Right ventricle myocardium inferior (tissue), 1 donor: Measurements from ENCODE around the gene PXN. TPM values are rescaled to one million over a fixed set of nuclear protein-coding genes. Genes with fewer than 3 reads are reported as not detected.
"Not testable (repeated sequence)": the region's sequence is repeated elsewhere in the genome, so short reads cannot be mapped to it uniquely, and the experiment has no call there.

Source experiments
- ATAC-seq: fragments of 200-7000 bp; cut with Tn5 transposase; one replicate; pipeline ENCODE4 v1.9.1; 2020; ENCODE audit warnings: mild to moderate bottlenecking, moderate library complexity
- DNase-seq: peaks from one replicate; pipeline ENCODE4 v3.0.0; 2021; ENCODE audit errors: missing footprints
- intact Hi-C: fragments of 100-400 bp; cut with DNase I; formaldehyde crosslinking; loops from one replicate; pipeline ENCODE4 v1.11.0; 2022
- total RNA-seq: library from RNA; stranded (reverse); fragmentation: NEBNext Ultra II Directional; extraction: Animal tissue kit (Norgen Biotek cat#: 25700); gene quantifications from one replicate; pipeline ENCODE4 v1.2.1, GENCODE V29; 2021
- donor health status: DM: no; HTN: yes; CAD: no; lungs with severe emphysema.

PXN gene
- total RNA-seq, 1 donor from 2014 or later, result 63.7 TPM

- no peak for DNase-seq
- ATAC-seq, result no peak
- intact Hi-C loops, result no loop called here
Observed at GRCh38 chr12:120247621-120248030, 17.9 kb downstream of the PXN start.

GRCh38 chr12:120247183-120247582 lies 18.3 kb downstream of the PXN start:
- no peak for DNase-seq
- ATAC-seq, result no peak
- intact Hi-C loops, result no loop called here

- ATAC-seq, intact Hi-C loops, DNase-seq: not testable (repeated sequence)
Observed at GRCh38 chr12:120246705-120247104, 18.8 kb downstream of the PXN start.

- DNase-seq, result no peak
- no peak for ATAC-seq
- intact Hi-C loops, result no loop called here
Observed at GRCh38 chr12:120242971-120243699, 22.4 kb downstream of the PXN start.

GRCh38 chr12:120242275-120242799 lies 23.2 kb downstream of the PXN start:
- ATAC-seq (peak; percentile 24), DNase-seq (no peak)
- intact Hi-C loops, result no loop called here

GRCh38 chr12:120241561-120242274 lies 23.8 kb downstream of the PXN start:
- intact Hi-C loops, result no loop called here
- peak; percentile 65 for DNase-seq
- no peak for ATAC-seq

- DNase-seq, result peak; percentile 67
- intact Hi-C loops, result no loop called here
- no peak for ATAC-seq
Observed at GRCh38 chr12:120240495-120240833, 25.1 kb downstream of the PXN start.

- no peak for ATAC-seq
Observed at GRCh38 chr12:120239776-120240494, 25.6 kb downstream of the PXN start.

GRCh38 chr12:120238839-120239445 lies 26.6 kb downstream of the PXN start:
- no peak for DNase-seq
- no peak for ATAC-seq
- intact Hi-C loops, result no loop called here

More at GRCh38 chr12:120239776-120240494, 25.6 kb downstream of the PXN start:
- DNase-seq, result no peak
- intact Hi-C loops, result no loop called here

- no peak for DNase-seq
- no peak for ATAC-seq
- intact Hi-C loops, result no loop called here
Observed at GRCh38 chr12:120238217-120238616, 27.3 kb downstream of the PXN start.

- no peak for ATAC-seq
- DNase-seq, result peak; percentile 90
- intact Hi-C loops, result no loop called here
Observed at GRCh38 chr12:120237360-120238171, 28.0 kb downstream of the PXN start.

- ATAC-seq, DNase-seq, intact Hi-C loops: not testable (repeated sequence)
Observed at GRCh38 chr12:120236809-120237208, 28.7 kb downstream of the PXN start.

GRCh38 chr12:120235369-120236323 lies 29.9 kb downstream of the PXN start:
- no peak for DNase-seq
- peak; percentile 0 for ATAC-seq
- intact Hi-C loops, result no loop called here

GRCh38 chr12:120234643-120235368 lies 30.7 kb downstream of the PXN start:
- intact Hi-C loops, result no loop called here
- ATAC-seq, result peak; percentile 85
- peak; percentile 91 for DNase-seq

GRCh38 chr12:120231316-120232011 lies 34.1 kb downstream of the PXN start:
- DNase-seq, result peak; percentile 71
- intact Hi-C loops, result no loop called here
- no peak for ATAC-seq

GRCh38 chr12:120230974-120231315 lies 34.6 kb downstream of the PXN start:
- intact Hi-C loops, result no loop called here
- no peak for DNase-seq
- ATAC-seq, result no peak
